SK-N-SH (cell line): ENCODE data around the gene MB21D2.

Experiments used
- FOXJ3 ChIP-seq: sonication (generic); formaldehyde crosslinking; IDR thresholded peaks from 2 replicates; pipeline ENCODE4 v1.5.1; 2020; ENCODE audit warnings: mild to moderate bottlenecking, missing genetic modification reagents
- MXI1 ChIP-seq: IDR thresholded peaks from 2 replicates; pipeline ENCODE4 v1.6.1; 2012; ENCODE audit warnings: mild to moderate bottlenecking, low read depth, low read length, improper control_type of control experiment
- NRF1 ChIP-seq: IDR thresholded peaks from 2 replicates; pipeline ENCODE4 v1.6.1; 2012; ENCODE audit warnings: low read depth, mild to moderate bottlenecking, low read length
- RAD21 ChIP-seq: IDR thresholded peaks from 2 replicates; pipeline ENCODE4 v1.6.1; 2012; ENCODE audit warnings: mild to moderate bottlenecking, low read length
- RCOR1 ChIP-seq: fragments of 150-350 bp; IDR thresholded peaks from 2 replicates; pipeline ENCODE4 v1.6.1; 2017; ENCODE audit warnings: antibody characterized with exemption, low read length
- SMC3 ChIP-seq: IDR thresholded peaks from 2 replicates; pipeline ENCODE4 v1.6.1; 2012; ENCODE audit warnings: low read depth, low read length, improper control_type of control experiment
- TAF1 ChIP-seq: IDR thresholded peaks from 2 replicates; pipeline ENCODE4 v1.6.1; 2012; ENCODE audit warnings: low read depth, mild to moderate bottlenecking, low read length, moderate library complexity, borderline replicate concordance
- TF ChIP-seq, protein P1 (sequence below): fragments of 200-600 bp; sonication (generic); IDR thresholded peaks from 2 replicates; pipeline ENCODE4 v1.6.1; 2017; ENCODE audit warnings: antibody characterized with exemption, mild to moderate bottlenecking, moderate library complexity
- TF ChIP-seq, protein P2 (sequence below): IDR thresholded peaks from 2 replicates; pipeline ENCODE4 v1.6.1; 2012; ENCODE audit warnings: mild to moderate bottlenecking, low read depth, low read length, moderate library complexity

DNA sequence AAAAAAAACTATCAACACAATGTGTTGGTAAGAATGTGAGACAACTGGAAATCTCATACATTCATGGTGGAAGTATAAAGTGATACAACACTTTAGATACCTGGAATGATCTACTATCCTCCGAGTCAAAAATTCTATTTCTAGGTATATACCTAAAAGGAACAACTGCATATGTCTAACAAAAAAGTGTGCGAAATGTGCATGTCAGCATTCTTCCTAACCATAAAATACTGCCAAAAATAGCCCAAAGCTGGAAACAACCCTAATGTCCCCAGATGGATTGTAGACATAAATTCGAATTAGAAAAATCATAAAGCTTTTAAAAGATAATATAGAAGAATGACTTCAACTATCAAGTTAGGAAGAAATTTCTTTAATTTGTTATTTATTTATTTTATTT is 139.1 kb downstream of the MB21D2 start:
- TF ChIP-seq, protein P1, sequence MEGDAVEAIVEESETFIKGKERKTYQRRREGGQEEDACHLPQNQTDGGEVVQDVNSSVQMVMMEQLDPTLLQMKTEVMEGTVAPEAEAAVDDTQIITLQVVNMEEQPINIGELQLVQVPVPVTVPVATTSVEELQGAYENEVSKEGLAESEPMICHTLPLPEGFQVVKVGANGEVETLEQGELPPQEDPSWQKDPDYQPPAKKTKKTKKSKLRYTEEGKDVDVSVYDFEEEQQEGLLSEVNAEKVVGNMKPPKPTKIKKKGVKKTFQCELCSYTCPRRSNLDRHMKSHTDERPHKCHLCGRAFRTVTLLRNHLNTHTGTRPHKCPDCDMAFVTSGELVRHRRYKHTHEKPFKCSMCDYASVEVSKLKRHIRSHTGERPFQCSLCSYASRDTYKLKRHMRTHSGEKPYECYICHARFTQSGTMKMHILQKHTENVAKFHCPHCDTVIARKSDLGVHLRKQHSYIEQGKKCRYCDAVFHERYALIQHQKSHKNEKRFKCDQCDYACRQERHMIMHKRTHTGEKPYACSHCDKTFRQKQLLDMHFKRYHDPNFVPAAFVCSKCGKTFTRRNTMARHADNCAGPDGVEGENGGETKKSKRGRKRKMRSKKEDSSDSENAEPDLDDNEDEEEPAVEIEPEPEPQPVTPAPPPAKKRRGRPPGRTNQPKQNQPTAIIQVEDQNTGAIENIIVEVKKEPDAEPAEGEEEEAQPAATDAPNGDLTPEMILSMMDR = no peak
- TF ChIP-seq RCOR1 = no peak
- no peak for TF ChIP-seq MXI1
- no peak for TF ChIP-seq SMC3
- TF ChIP-seq, protein P2, sequence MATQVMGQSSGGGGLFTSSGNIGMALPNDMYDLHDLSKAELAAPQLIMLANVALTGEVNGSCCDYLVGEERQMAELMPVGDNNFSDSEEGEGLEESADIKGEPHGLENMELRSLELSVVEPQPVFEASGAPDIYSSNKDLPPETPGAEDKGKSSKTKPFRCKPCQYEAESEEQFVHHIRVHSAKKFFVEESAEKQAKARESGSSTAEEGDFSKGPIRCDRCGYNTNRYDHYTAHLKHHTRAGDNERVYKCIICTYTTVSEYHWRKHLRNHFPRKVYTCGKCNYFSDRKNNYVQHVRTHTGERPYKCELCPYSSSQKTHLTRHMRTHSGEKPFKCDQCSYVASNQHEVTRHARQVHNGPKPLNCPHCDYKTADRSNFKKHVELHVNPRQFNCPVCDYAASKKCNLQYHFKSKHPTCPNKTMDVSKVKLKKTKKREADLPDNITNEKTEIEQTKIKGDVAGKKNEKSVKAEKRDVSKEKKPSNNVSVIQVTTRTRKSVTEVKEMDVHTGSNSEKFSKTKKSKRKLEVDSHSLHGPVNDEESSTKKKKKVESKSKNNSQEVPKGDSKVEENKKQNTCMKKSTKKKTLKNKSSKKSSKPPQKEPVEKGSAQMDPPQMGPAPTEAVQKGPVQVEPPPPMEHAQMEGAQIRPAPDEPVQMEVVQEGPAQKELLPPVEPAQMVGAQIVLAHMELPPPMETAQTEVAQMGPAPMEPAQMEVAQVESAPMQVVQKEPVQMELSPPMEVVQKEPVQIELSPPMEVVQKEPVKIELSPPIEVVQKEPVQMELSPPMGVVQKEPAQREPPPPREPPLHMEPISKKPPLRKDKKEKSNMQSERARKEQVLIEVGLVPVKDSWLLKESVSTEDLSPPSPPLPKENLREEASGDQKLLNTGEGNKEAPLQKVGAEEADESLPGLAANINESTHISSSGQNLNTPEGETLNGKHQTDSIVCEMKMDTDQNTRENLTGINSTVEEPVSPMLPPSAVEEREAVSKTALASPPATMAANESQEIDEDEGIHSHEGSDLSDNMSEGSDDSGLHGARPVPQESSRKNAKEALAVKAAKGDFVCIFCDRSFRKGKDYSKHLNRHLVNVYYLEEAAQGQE = no peak
- no peak for TF ChIP-seq NRF1
- no peak for TF ChIP-seq FOXJ3 (CRISPR knock-in tag)
- TF ChIP-seq TAF1 = no peak
- TF ChIP-seq RAD21 = no peak
